DMS153 (cell line): ENCODE results near the gene MITF.
"Not testable (repeated sequence)": the region's sequence is repeated elsewhere in the genome, so short reads cannot be mapped to it uniquely, and the experiment has no call there.

Experiments used
- DNase-seq: peaks from one replicate; lab custom pipeline; 2025; lab: John Stamatoyannopoulos, UW

The MITF gene

DNA sequence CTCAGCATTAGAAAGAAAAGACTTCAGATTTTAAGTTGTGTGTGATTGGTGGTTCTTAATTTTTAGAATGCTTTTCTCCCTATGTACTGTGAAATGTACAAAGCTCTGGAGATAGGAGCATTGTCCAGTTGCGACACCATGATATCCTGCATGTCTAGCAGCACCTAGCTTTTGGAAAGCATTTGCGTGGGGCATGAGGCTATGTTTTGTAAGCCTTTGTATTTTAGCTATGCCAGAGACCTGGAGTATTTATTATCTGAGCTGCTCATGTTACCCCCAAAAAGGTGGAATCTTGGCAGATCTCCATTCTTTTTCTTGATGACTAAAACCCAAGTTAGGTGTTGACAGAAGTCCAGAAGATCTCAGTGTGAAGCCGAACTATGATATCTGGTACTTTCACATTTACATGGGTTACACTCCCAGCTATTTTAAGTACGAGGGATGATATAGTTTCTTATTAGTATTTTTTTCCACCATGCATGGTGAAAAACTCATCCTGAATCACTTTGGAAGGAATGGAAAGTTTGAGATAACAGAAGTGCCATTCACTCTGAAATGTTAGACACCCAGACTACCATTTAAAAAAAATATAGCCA lies 133.6 kb downstream of the MITF start:
- DNase-seq = no peak

DNA sequence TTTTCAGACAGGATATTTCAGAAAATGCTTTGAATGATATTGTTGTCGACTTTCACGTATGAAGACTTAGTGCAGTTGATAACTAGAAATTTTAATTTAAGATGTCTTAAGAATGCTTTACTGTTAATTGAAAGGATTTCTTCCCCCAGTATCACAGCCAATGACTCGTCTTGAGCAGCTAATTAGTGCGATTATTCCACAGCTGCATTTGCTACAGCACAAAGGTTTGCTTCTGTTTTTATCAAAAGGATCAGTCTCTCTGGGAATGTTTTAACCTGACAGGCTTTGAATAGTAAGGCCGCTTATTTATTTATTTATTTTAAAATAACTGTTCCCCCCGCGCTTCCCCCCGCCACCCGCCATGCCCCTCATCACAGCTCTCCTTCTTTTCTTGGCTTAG lies 136.8 kb downstream of the MITF start:
- DNase-seq = no peak

DNA sequence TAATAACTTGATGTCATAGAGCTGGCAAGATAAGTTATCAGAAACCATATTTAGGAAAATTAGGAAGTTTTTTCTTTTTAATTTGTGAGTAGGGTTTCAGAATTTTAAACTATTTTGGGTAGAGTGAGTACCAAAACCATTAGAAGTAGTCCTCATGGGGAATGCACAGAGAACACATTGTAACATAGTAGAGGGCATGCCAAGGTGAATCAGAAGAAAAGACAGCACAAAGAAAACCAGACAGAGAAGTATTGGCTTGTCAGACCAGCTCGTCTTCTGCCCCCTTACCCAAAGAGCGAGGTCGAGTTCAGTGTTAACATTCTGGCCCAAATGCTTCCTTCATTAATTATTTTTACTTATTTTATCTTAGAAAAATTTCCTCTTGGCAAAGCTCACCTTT lies 139.0 kb downstream of the MITF start:
- no peak for DNase-seq

DNA sequence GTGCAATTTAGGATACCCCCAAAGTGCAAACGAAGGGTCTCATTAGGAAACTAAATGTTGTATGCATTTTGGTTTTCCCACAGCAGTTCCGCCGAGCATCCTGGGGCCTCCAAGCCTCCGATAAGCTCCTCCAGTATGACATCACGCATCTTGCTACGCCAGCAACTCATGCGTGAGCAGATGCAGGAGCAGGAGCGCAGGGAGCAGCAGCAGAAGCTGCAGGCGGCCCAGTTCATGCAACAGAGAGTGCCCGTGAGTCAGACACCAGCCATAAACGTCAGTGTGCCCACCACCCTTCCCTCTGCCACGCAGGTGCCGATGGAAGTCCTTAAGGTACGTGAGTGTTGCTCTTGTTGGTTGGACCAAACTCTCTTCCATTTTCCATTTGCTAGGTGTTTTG lies 139.8 kb downstream of the MITF start:
- DNase-seq = no peak

DNA sequence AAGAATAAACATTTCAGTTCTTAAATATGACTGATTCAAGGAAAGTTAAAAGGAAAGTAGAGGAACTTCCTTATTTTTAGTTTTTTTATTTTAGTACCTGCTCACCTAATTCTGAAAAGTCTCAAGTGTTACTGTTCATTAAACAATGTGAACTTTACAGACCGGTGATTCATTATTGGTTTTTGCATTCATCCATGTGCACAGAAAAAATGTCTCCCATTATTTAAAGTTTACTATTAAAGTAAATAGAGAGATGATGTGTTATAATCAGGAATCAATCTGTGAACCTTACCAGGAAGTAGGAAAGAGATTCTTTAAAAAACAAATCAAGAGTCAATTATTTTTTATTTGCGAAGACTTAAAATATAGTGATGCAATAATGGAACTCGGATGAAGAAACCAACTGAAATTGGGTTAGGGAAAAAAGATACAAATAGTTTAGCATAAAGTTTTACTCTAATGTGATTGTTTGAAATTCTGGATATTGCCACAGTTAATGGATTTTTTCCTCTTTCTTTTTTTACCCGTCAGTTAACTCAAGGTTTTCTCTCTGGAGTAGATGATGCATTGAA lies 140.9 kb downstream of the MITF start:
- DNase-seq = no peak

DNA sequence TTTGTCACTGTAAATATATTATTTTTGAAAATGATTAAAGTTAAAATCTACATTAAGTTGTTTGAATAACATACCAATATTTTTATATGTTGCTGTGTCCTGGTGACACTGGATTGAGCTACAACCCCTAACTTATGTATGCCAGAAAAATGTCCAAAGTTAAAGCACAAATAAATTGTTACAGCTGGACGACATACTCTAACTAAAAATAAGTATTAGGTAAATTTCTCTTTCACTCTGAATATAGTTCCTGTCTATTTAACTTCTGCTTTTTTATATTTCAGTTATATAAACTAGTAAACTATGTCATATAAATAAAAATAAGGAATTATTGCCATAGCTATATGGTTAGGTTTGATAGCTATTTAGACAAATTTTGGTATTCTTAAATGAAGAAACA lies 141.8 kb downstream of the MITF start:
- no peak for DNase-seq

DNA sequence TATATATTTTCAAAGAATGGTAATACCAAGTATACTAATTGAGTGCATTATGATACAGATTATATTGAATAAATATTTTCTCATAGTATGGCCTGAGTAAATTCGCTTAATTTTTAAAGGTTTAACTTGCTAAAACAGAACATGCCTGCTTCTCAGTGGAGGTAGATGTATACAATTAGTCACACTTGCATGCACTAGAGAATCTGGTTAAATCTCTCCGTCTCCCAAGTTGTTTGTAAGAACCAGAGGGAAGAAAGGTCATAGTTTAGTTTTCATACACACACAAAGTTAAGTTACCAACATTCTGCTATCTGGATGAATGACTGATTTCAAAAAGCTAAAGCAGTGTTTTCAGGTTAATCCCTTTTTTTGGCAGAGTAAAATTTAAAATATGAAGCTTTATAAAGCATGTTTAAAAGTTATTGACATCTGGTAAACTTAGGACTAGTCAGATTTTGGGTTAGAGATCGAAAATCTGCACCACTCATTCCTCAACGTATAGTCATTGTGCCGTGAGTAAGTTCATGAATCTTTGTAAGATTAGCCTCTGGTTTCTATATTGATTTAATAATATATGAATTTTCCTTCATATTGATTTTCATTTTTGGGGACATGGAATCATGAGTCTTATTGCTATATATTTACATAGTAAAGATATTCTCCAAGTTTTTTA lies 142.6 kb downstream of the MITF start:
- DNase-seq = no peak

DNA sequence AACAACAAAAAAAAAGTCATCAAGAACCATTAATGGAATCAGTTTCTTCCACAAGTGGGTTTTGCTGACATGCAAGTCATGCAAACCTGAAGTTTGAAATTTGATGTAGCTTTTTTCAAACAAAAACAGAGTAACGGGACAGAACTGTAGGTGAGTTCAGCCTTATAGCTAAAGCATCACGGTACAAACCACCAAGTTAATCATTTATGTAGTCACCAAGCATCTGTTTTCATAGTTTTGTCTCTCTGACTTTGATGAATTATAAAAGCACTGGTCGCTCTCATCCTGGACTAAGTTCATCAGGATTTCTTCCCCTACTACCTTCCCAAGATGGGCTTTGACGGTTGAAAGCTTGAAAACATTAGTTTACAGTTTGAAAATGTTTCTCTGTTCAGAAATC lies 143.3 kb downstream of the MITF start:
- DNase-seq = no peak

DNA sequence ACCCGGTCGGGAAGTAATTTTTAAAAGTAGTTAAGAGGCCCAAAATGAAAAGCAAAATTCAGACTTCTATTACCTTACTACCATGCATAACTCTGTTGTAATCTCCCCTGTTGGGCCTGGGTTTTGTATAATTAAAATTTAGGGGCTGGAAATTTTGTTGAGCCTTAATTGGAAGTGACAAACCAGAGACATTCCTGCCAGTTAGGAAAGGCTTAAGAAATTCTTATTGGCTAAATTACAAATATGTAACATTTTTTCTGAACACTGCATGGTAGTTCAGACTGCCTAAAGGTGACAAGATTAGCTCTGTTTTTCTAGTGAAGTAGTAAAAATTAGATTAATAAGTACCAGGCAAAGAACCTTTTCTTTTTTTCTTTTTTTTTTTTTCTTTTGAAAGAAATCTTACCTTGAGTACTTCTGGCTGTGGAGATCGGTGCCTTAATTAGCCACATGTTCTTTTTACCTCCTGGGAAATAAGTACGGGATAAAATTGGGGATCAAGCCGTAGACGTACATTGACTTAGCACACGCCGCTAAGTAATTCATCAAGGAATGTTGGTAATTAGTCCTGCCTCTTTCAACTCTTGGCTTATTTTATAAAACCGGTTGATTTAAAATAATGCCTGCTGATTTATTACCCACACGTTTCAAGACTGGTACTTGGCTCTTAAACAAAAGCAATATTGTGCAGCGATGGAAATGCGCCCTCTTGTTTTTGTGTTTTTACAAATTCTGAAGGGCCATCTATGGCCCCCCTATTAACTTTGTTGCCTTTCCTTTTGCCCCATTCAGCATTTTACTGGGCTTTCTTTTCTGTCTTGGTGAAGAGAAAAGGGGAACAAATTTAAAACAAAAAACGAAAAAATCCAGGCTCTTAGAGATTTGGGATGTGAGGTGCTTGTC lies 149.0 kb downstream of the MITF start:
- no peak for DNase-seq

DNA sequence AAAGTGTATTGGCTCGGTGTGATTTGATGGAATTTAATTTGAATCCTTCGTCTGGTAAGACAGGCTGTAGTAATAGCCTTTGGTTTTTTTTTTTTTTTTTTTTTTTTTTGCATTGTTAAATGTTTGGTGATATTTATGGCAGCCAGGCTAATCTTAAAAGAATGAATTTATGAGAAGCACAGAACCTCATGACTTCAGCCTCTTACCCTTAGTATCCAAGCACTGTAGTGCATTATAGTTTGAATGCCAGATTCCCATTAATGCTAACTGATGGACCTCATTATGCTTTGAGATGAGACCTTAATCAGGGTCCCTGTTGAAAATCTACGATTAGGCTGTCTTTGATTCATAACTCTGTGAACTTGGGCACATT lies 149.7 kb downstream of the MITF start:
- no peak for DNase-seq

DNA sequence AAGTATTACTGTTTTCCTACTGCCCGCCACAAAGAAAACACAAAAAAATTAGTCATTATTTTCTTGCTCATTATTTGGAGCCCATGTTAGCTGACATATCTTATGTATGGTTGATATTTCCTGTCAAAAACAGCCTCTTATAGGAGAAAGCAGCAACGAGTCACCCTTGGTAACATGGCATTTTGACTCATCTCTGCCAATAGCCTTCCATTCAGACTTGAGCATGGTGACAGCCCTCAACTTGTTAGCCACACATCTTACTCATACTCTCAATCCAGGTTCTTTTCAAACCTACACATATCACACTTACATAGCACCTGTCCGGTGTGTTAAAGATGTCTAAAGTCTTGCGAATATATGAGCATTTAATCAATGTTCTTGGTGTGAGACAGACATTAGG lies 150.8 kb downstream of the MITF start:
- DNase-seq = no peak

DNA sequence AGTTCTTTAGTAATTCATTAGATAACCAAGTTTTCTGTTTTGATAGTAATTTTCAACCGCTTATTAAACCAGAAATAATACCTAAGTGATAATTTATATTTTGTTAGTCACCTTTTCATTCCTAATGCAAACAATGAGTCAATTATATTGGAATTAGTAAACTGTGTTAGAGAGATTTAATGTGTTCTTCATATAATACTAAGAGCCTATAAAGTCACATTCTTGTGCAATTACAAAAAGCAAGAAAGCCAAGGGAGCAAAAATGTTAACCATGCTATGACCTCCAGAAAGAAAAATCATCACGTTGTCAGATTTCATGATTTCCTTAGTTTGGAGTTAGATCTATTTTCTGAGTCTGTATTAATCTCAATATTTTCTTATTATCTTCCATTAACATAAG lies 151.4 kb downstream of the MITF start:
- no peak for DNase-seq

DNA sequence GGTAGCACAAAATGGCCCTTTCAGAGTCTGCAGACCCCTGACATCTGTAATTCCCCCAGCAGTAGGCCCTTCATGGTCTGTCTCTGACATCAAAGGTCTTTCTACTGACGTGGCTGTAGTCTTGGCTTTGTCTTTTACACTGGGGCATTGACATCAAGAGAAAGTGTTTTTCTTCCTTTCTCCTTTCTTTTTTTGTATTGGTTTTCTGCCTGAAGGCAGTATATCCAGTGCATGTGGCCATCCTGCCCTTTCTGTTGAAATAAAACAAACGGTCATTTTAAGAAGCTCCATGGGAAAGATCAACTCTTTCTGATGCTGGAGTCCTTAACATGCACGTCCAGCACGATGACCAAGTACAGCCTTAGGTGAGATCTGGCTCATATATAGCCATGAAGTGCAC lies 153.4 kb downstream of the MITF start:
- no peak for DNase-seq

DNA sequence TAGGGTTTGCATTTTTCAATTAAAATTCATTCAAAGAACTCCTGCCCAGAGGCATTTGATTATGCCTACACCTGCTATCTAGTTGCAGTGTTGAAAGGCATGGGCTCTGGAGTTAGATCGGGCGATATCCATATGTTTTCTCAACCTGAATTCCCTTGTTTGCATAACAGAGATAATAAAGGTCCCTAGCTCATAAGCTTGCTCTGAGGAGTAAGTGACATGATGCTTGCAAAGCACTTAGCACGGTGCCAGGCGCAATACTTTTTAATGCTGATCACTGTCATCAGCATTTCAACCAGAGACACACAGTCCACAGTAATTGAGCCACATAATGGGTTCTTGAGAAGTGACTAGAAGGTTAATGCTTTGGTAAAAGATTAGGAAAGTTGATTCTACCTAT lies 154.0 kb downstream of the MITF start:
- DNase-seq = no peak

DNA sequence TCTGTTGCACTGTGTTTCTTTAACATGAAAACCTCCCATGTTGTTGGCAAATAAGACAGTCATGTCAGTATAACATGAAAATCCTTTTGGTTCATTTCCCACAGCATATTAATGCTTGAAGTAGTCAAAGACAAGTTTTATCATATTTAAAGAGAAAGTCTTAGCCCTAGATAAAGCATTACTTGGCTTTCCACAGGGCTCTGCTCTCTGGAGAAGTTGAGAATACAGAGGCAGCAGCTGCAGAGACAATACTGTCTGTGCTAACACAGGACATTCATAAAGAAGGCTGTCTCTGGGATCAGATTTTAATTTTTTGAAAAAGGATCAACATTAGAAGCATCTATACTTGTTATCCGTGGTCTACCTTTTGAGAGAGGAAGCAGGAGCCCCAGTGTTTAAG lies 156.8 kb downstream of the MITF start:
- no peak for DNase-seq

DNA sequence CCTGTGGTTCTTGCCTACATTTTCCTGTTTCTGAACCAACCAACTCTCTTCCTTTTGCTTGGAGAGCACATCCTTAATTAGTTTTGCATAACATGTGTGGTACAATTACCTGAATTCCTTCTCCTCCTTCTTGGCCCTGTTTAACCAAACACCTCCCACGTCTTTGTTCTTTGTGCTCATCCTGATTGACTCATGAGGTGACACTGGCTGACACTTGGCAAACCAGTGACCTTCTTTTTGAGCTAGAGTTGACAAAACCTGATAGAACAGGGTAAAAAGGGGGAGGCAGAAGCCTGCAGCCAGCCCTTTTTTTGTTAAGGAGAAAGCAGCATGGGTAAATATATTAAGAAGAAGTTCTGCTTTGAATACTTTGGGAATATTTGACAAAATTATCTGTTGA lies 161.1 kb downstream of the MITF start:
- DNase-seq = no peak

DNA sequence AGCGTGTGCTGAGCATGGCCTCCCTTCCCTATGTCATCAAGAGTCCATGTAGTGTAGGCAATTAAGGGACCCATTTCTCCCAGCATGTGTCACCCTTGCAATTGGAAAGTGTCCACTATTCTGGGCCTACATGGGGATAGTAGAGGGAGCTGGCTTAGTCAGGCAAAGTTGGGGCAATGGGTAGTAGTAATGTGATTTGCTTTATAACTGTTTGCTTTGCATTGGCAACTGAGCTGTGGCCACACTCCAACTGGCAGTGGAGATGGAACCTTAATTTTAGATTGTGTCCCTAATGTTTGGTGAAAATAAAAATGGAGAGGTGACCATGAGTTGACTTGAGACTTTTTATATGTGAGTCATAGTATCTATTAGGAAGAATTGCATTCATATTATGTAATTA lies 162.5 kb downstream of the MITF start:
- no peak for DNase-seq

DNA sequence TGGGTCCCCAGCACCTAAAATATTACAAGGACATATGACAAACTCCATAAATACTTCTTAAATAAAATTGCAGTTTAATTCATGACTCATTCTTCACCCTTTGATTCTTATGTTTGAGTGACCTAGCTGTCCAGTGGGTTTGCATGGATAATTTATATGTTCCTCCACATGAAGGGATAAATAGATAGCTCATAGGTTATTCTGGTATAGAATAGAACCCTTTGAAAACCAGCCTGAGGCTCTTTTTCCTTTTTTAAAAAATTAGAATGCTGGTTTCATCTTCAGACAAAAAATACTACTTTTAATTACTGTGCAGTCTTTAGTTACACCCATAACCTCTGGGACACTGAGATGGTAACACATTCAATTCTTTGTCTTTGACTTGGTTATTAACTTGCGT lies 163.1 kb downstream of the MITF start:
- no peak for DNase-seq

DNA sequence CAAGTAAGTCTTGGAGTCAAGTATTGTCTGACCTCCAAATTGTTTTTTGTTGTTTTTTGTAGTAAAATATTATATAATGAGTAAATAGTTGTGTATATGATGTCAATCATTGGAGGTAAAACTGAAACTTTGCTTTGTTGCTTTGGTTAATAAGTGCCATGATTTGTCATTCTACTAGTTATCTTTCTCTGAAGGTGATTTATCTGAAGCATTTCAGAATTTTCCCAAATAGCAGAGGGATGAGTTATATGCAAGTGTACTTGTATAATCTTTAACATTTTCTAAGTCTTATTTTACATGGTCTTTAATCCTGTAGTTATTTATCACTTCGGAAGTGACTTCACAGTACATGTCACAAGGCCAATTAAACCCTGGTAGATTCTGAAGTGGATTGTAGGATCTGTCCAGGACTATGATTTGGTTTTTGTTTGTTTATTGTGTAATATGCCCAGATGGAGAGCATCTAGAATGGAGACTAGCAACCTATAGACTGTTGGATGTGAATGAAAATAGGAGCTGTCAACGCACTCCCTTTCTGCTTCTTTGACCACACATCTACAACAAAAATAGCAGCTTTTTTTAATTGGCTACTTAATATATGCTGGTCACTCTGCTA lies 167.2 kb downstream of the MITF start:
- no peak for DNase-seq

DNA sequence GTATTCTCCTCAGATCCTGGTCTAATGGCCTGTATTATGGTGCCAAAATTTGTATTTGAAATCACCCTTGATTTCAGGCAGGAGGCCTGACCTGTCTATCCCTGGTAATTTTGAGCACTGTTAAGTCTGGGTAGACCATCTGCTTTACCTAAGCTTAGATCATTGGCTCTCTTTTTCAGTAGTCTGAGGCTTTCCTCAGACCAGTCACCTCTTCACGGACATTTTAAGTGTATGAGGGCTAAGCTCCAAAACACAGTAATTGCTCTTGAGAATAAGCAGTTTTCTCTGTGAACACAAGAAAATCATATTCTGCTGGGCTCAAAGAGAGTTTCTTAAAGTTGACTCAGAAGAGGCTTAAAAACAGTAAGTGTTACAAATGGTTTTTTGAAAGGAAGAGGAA lies 168.3 kb downstream of the MITF start:
- no peak for DNase-seq

DNA sequence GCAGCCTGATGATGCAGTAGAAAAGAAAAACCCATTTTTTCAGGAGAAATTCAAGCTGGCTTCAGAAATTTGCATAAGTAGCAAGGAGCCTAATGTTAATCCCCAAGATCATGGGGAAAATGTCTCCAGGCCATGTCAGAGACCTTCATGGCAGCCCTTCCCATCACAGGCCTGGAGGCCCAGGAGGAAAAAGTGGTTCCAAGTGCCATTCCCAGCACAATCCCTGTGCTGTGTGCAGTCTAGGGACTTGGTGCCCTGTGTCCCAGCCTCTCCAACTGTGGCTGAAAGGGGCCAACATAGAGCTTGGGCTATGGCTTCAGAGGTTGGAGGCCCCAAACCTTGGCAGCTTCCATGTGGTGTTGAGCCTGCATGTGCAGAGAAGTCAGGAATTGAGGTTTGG lies 170.6 kb downstream of the MITF start:
- not testable (repeated sequence) for DNase-seq

DNA sequence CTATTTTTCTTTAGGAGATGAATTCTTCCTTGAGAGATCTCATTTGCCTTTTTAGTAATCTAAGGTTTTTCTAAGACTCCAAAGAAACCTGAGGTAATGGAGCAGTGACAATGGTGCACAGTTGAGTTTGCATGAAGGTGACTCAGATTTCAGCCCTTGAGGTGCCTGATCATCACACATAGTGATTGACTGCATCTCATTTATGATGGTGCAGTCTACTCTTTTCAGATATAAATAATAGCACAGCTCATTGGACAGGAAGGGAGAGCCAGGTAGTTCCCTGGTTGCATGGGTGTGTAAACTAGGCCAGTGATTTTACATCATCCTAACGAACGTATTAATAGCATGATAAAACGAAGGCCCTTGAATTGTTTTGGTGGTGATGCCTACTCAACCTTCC lies 174.2 kb downstream of the MITF start:
- DNase-seq = no peak

DNA sequence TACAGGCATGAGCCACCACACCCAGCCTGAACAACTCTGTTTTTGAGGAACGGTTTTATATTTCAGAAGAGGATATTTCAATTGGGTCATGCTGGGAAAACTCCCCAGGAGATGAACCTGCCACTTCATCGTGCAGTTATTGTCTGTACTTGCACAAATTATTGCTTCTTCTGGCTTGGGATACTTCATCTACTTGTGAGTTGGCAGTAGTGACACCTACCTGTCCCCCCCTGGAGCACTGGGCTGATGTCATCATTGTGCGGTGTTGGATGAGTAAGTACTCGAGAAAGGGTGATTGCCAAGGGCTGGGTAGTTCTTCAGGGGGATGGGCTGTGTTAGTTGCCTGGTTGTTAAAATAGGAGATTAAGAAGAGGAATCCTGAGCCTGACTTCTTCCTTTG lies 175.1 kb downstream of the MITF start:
- DNase-seq = no peak
